ENCODE measurements around the gene CHSY3.

The CHSY3 gene

GRCh38 chr5:129917224-129917623, 13.0 kb downstream of the CHSY3 start:
- ChIA-PET POLR2A (no interaction called here), CTCF (no interaction called here)
- TF ChIP-seq ZNF146 (tag by site-specific recombination; IDR thresholded peaks at IDR 0.05): no peak
- TF ChIP-seq ZNF248 (tag by site-specific recombination; IDR thresholded peaks at IDR 0.05): no peak
- TF ChIP-seq ZNF677 (tag by site-specific recombination; IDR thresholded peaks at IDR 0.05): no peak
- TF ChIP-seq ZNF473 (tag by site-specific recombination; IDR thresholded peaks at IDR 0.05): no peak
- TF ChIP-seq GFI1B (tag by site-specific recombination; IDR thresholded peaks at IDR 0.05): no peak
- no peak for TF ChIP-seq ZNF19 (tag by site-specific recombination; IDR thresholded peaks at IDR 0.05; ENCODE audit: low read depth)
- TF ChIP-seq ZNF24 (tag by site-specific recombination; IDR thresholded peaks at IDR 0.05): no peak
- TF ChIP-seq ZNF701 (tag by site-specific recombination; IDR thresholded peaks at IDR 0.05): no peak
- TF ChIP-seq ZNF837 (tag by site-specific recombination; IDR thresholded peaks at IDR 0.05): no peak
- TF ChIP-seq ZNF785 (tag by site-specific recombination; IDR thresholded peaks at IDR 0.05): no peak
- no peak for TF ChIP-seq ZIC2 (tag by site-specific recombination; IDR thresholded peaks at IDR 0.05)
- no peak for TF ChIP-seq ZFP41 (tag by site-specific recombination; IDR thresholded peaks at IDR 0.05; ENCODE audit: borderline replicate concordance)
- TF ChIP-seq SCRT1 (tag by site-specific recombination; IDR thresholded peaks at IDR 0.05; ENCODE audit: borderline replicate concordance): no peak
- TF ChIP-seq ZNF544 (tag by site-specific recombination; IDR thresholded peaks at IDR 0.05): no peak
- Histone ChIP-seq H3K9me3 (ENCODE audit: control insufficient read depth, insufficient read depth, low read depth, low read length) (no peaks in the 10 kb centered on the region), H3K36me3 (ENCODE audit: control insufficient read depth in 2 of 2, insufficient read depth in 1 of 2, low read length in 2 of 2) (no peaks in the 10 kb centered on the region; a peak in 1 of 3 replicates), H3K4me1 (ENCODE audit: control insufficient read depth, insufficient read depth, low read length) (no peaks in the 10 kb centered on the region), H3K27ac (ENCODE audit: extremely low read depth, low read depth, low read length) (no peak overlapping the region), H3K4me3 (ENCODE audit: low read depth, low read length) (no peak overlapping the region)

- H3K9me3 ChIP-seq (ENCODE audit: control insufficient read depth, insufficient read depth, low read depth, low read length): no peaks in the 10 kb centered on the region
- CTCF ChIA-PET: no interaction called here
- H3K4me1 ChIP-seq (ENCODE audit: control insufficient read depth, insufficient read depth, low read length): no peaks in the 10 kb centered on the region
- H3K27ac ChIP-seq (ENCODE audit: extremely low read depth, low read depth, low read length): no peak overlapping the region
- POLR2A ChIA-PET: no interaction called here
- TF ChIP-seq ZFP41 (tag by site-specific recombination; IDR thresholded peaks at IDR 0.05; ENCODE audit: borderline replicate concordance): no peak
- TF ChIP-seq ZNF621 (tag by site-specific recombination; IDR thresholded peaks at IDR 0.05): no peak
- no peak for TF ChIP-seq ZNF600 (tag by site-specific recombination; IDR thresholded peaks at IDR 0.05)
- TF ChIP-seq ZNF350 (tag by site-specific recombination; IDR thresholded peaks at IDR 0.05): no peak
- TF ChIP-seq ZNF530 (tag by site-specific recombination; IDR thresholded peaks at IDR 0.05; ENCODE audit: low read depth): no peak
- TF ChIP-seq BCL11B (tag by site-specific recombination; IDR thresholded peaks at IDR 0.05; ENCODE audit: low read depth): no peak
- no peak for TF ChIP-seq ZSCAN23 (tag by site-specific recombination; IDR thresholded peaks at IDR 0.05)
- no peak for TF ChIP-seq ZNF768 (tag by site-specific recombination; IDR thresholded peaks at IDR 0.05)
- TF ChIP-seq ZNF623 (tag by site-specific recombination; IDR thresholded peaks at IDR 0.05): no peak
- no peak for TF ChIP-seq ZNF416 (tag by site-specific recombination; IDR thresholded peaks at IDR 0.05)
- TF ChIP-seq ZNF146 (tag by site-specific recombination; IDR thresholded peaks at IDR 0.05): no peak
- TF ChIP-seq PBX3 (CRISPR knock-in tag; IDR thresholded peaks at IDR 0.05): no peak
- no peak for TF ChIP-seq ZNF19 (tag by site-specific recombination; IDR thresholded peaks at IDR 0.05; ENCODE audit: low read depth)
- no peak for TF ChIP-seq ZNF626 (tag by site-specific recombination; IDR thresholded peaks at IDR 0.05)
- TF ChIP-seq PRDM1 (tag by site-specific recombination; IDR thresholded peaks at IDR 0.05): no peak
- H3K4me3 ChIP-seq (ENCODE audit: low read depth, low read length): no peak overlapping the region
- no peaks in the 10 kb centered on the region for H3K36me3 ChIP-seq (ENCODE audit: control insufficient read depth in 2 of 2, insufficient read depth in 1 of 2, low read length in 2 of 2)
Measured at GRCh38 chr5:129921204-129921603, 16.9 kb downstream of the CHSY3 start.

All from HEK293 (cell line).